ENCODE results near the gene VWDE.
"Not testable (repeated sequence)": the region's sequence is repeated elsewhere in the genome, so short reads cannot be mapped to it uniquely, and the experiment has no call there.

The VWDE gene

GRCh38 chr7:12418452-12418851 is 14.8 kb upstream of the VWDE start:
- no peak for TF ChIP-seq CTCF (IDR thresholded peaks at IDR 0.05)
- Histone ChIP-seq H3K9ac (no peak overlapping the region), H3K9me3 (ENCODE audit: control insufficient read depth, low read length) (no peaks in the 10 kb centered on the region), H3K27ac (no peak overlapping the region), H3K36me3 (ENCODE audit: control insufficient read depth, insufficient read depth, low read length) (no peaks in the 10 kb centered on the region), H2AFZ (no peak overlapping the region), H3K79me2 (no peaks in the 10 kb centered on the region), H3K4me2 (ENCODE audit: low read length) (no peak overlapping the region), H3K27me3 (ENCODE audit: control insufficient read depth, insufficient read depth, low read length) (no peaks in the 10 kb centered on the region), H3K4me1 (no peaks in the 10 kb centered on the region), H3K4me3 (ENCODE audit: low read depth, low read length) (no peak overlapping the region)

GRCh38 chr7:12415072-12415471 is 11.4 kb upstream of the VWDE start:
- Histone ChIP-seq H3K27me3 (ENCODE audit: control insufficient read depth, insufficient read depth, low read length) (no peaks in the 10 kb centered on the region), H3K4me1 (no peaks in the 10 kb centered on the region), H3K36me3 (ENCODE audit: control insufficient read depth, insufficient read depth, low read length) (no peaks in the 10 kb centered on the region), H3K27ac (no peak overlapping the region), H3K9ac (no peak overlapping the region), H3K79me2 (no peaks in the 10 kb centered on the region), H2AFZ (no peak overlapping the region), H3K4me2 (ENCODE audit: low read length) (no peak overlapping the region), H3K4me3 (ENCODE audit: low read depth, low read length) (no peak overlapping the region), H3K9me3 (ENCODE audit: control insufficient read depth, low read length) (no peaks in the 10 kb centered on the region)
- TF ChIP-seq CTCF (IDR thresholded peaks at IDR 0.05): no peak

GRCh38 chr7:12412407-12412806 is 8.7 kb upstream of the VWDE start:
- H3K9ac ChIP-seq: no peak overlapping the region
- no peaks in the 10 kb centered on the region for H3K4me1 ChIP-seq
- H3K79me2 ChIP-seq: no peaks in the 10 kb centered on the region
- H3K9me3 ChIP-seq (ENCODE audit: control insufficient read depth, low read length): no peaks in the 10 kb centered on the region
- H3K36me3 ChIP-seq (ENCODE audit: control insufficient read depth, insufficient read depth, low read length): no peaks in the 10 kb centered on the region
- no peak overlapping the region for H3K27ac ChIP-seq
- no peak overlapping the region for H3K4me3 ChIP-seq (ENCODE audit: low read depth, low read length)
- no peak for TF ChIP-seq CTCF (IDR thresholded peaks at IDR 0.05)
- no peaks in the 10 kb centered on the region for H3K27me3 ChIP-seq (ENCODE audit: control insufficient read depth, insufficient read depth, low read length)
- H3K4me2 ChIP-seq (ENCODE audit: low read length): no peak overlapping the region
- no peak overlapping the region for H2AFZ ChIP-seq

GRCh38 chr7:12410523-12410922 is 6.9 kb upstream of the VWDE start:
- no peaks in the 10 kb centered on the region for H3K27me3 ChIP-seq (ENCODE audit: control insufficient read depth, insufficient read depth, low read length)
- no peak overlapping the region for H3K4me3 ChIP-seq (ENCODE audit: low read depth, low read length)
- no peaks in the 10 kb centered on the region for H3K4me1 ChIP-seq
- no peak overlapping the region for H3K4me2 ChIP-seq (ENCODE audit: low read length)
- TF ChIP-seq CTCF (IDR thresholded peaks at IDR 0.05): no peak
- no peaks in the 10 kb centered on the region for H3K9me3 ChIP-seq (ENCODE audit: control insufficient read depth, low read length)
- no peaks in the 10 kb centered on the region for H3K36me3 ChIP-seq (ENCODE audit: control insufficient read depth, insufficient read depth, low read length)
- no peak overlapping the region for H2AFZ ChIP-seq
- no peaks in the 10 kb centered on the region for H3K79me2 ChIP-seq
- no peak overlapping the region for H3K27ac ChIP-seq
- H3K9ac ChIP-seq: no peak overlapping the region

- H3K9ac ChIP-seq: no peak overlapping the region
- no peaks in the 10 kb centered on the region for H3K36me3 ChIP-seq (ENCODE audit: control insufficient read depth, insufficient read depth, low read length)
- TF ChIP-seq CTCF (IDR thresholded peaks at IDR 0.05): no peak
- H3K4me3 ChIP-seq (ENCODE audit: low read depth, low read length): no peak overlapping the region
- H3K27ac ChIP-seq: no peak overlapping the region
- no peaks in the 10 kb centered on the region for H3K79me2 ChIP-seq
- H3K4me1 ChIP-seq: no peaks in the 10 kb centered on the region
- H2AFZ ChIP-seq: no peak overlapping the region
- H3K9me3 ChIP-seq (ENCODE audit: control insufficient read depth, low read length): no peaks in the 10 kb centered on the region
- H3K27me3 ChIP-seq (ENCODE audit: control insufficient read depth, insufficient read depth, low read length): no peaks in the 10 kb centered on the region
- no peak overlapping the region for H3K4me2 ChIP-seq (ENCODE audit: low read length)
These were observed 5.5 kb upstream of the VWDE start for GRCh38 chr7:12409097-12409711.

GRCh38 chr7:12407652-12408051 is 4.0 kb upstream of the VWDE start:
- not testable (repeated sequence) for H3K4me1 ChIP-seq; H3K9me3 ChIP-seq (ENCODE audit: control insufficient read depth, low read length); H3K4me2 ChIP-seq (ENCODE audit: low read length); H3K27me3 ChIP-seq (ENCODE audit: control insufficient read depth, insufficient read depth, low read length); H3K36me3 ChIP-seq (ENCODE audit: control insufficient read depth, insufficient read depth, low read length); H2AFZ ChIP-seq; H3K27ac ChIP-seq; H3K79me2 ChIP-seq; H3K9ac ChIP-seq; H3K4me3 ChIP-seq (ENCODE audit: low read depth, low read length)

Data from parathyroid adenoma (tissue), 2 donors.